ENCODE measurements around the gene RRBP1. TPM values are rescaled to one million over a fixed set of nuclear protein-coding genes. Genes with fewer than 3 reads are reported as not detected.
"Not testable (repeated sequence)": the region's sequence is repeated elsewhere in the genome, so short reads cannot be mapped to it uniquely, and the experiment has no call there.

The RRBP1 gene
- polyA plus RNA-seq, 3 donors: 110 to 122 (median 120) TPM

GRCh38 chr20:17666481-17666880 lies 15.6 kb downstream of the RRBP1 start:
- DNase-seq (ENCODE audit: low read depth in 3 of 3, low spot score in 2 of 3): no peak

GRCh38 chr20:17665756-17666155 lies 16.3 kb downstream of the RRBP1 start:
- no peak for DNase-seq (ENCODE audit: low read depth in 3 of 3, low spot score in 2 of 3)

- no peak for DNase-seq (ENCODE audit: low read depth in 3 of 3, low spot score in 2 of 3)
These were observed 17.9 kb downstream of the RRBP1 start for GRCh38 chr20:17664025-17664633.

GRCh38 chr20:17663486-17663885 lies 18.6 kb downstream of the RRBP1 start:
- no peak for DNase-seq (ENCODE audit: low read depth in 3 of 3, low spot score in 2 of 3)

GRCh38 chr20:17663040-17663399 lies 19.0 kb downstream of the RRBP1 start:
- DNase-seq (ENCODE audit: low read depth in 3 of 3, low spot score in 2 of 3): no peak

- no peak for DNase-seq (ENCODE audit: low read depth in 3 of 3, low spot score in 2 of 3)
These were observed 19.6 kb downstream of the RRBP1 start for GRCh38 chr20:17662333-17663039.

GRCh38 chr20:17661121-17661744 lies 20.8 kb downstream of the RRBP1 start:
- DNase-seq (ENCODE audit: low read depth in 3 of 3, low spot score in 2 of 3): no peak

- no peak for DNase-seq (ENCODE audit: low read depth in 3 of 3, low spot score in 2 of 3)
These were observed 21.4 kb downstream of the RRBP1 start for GRCh38 chr20:17660667-17661066.

- no peak for DNase-seq (ENCODE audit: low read depth in 3 of 3, low spot score in 2 of 3)
These were observed 22.2 kb downstream of the RRBP1 start for GRCh38 chr20:17659801-17660200.

- not testable (repeated sequence) for DNase-seq (ENCODE audit: low read depth in 3 of 3, low spot score in 2 of 3)
These were observed 22.7 kb downstream of the RRBP1 start for GRCh38 chr20:17659344-17659743.

GRCh38 chr20:17658648-17658993 lies 23.4 kb downstream of the RRBP1 start:
- no peak for DNase-seq (ENCODE audit: low read depth in 3 of 3, low spot score in 2 of 3)

GRCh38 chr20:17657898-17658647 lies 24.0 kb downstream of the RRBP1 start:
- DNase-seq (ENCODE audit: low read depth in 3 of 3, low spot score in 2 of 3): no peak

GRCh38 chr20:17657079-17657825 lies 24.8 kb downstream of the RRBP1 start:
- no peak for DNase-seq (ENCODE audit: low read depth in 3 of 3, low spot score in 2 of 3)

GRCh38 chr20:17655865-17656479 lies 26.1 kb downstream of the RRBP1 start:
- DNase-seq (ENCODE audit: low read depth in 3 of 3, low spot score in 2 of 3): no peak

GRCh38 chr20:17655286-17655651 lies 26.8 kb downstream of the RRBP1 start:
- no peak for DNase-seq (ENCODE audit: low read depth in 3 of 3, low spot score in 2 of 3)

- no peak for DNase-seq (ENCODE audit: low read depth in 3 of 3, low spot score in 2 of 3)
These were observed 27.3 kb downstream of the RRBP1 start for GRCh38 chr20:17654649-17655285.

GRCh38 chr20:17653835-17654648 lies 28.0 kb downstream of the RRBP1 start:
- DNase-seq (ENCODE audit: low read depth in 3 of 3, low spot score in 2 of 3): no peak

GRCh38 chr20:17652411-17652810 lies 29.6 kb downstream of the RRBP1 start:
- no peak for DNase-seq (ENCODE audit: low read depth in 3 of 3, low spot score in 2 of 3)

- DNase-seq (ENCODE audit: low read depth in 3 of 3, low spot score in 2 of 3): no peak
These were observed 30.2 kb downstream of the RRBP1 start for GRCh38 chr20:17651760-17652388.
